ENCODE data around the gene ZBTB16.

DNA sequence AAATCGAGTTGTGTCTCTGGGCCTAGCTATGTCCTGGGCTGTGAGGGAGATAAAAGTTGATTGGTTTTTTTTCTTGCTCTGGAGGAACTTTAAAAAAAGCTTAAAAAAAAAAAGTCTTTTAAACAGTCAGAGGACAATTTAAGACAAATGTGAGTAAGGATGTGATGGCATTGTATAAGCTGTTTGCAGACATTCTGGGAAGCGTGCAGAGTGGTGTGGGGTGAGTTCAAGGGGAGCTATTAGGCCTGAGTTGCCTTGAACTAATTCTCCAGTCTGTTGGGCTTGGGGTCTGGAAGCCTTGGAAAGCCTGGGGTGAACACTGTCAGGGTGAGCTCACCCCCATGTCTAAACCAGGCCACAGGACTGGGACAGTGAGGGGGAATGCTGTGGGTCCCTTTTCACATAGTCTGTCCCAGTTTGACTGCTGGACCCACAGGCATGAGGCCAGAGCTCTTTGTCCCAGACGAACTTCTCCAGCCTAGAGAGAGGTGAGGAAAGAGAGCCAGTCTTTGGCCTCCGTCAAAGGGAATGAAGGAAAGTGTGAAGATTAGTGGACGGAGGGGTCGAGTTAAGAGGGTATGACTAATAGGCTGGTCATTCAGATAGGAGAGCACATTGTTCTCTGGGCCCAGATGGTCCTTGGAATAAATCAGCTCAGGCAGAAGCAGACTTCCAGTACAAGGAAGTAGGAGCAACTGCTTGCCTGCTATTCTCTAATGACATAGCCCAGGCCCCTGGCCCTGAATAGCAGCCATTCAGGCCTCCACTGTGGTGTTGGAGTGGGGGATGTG is 160.2 kb downstream of the ZBTB16 start:
- TF ChIP-seq, protein P1, sequence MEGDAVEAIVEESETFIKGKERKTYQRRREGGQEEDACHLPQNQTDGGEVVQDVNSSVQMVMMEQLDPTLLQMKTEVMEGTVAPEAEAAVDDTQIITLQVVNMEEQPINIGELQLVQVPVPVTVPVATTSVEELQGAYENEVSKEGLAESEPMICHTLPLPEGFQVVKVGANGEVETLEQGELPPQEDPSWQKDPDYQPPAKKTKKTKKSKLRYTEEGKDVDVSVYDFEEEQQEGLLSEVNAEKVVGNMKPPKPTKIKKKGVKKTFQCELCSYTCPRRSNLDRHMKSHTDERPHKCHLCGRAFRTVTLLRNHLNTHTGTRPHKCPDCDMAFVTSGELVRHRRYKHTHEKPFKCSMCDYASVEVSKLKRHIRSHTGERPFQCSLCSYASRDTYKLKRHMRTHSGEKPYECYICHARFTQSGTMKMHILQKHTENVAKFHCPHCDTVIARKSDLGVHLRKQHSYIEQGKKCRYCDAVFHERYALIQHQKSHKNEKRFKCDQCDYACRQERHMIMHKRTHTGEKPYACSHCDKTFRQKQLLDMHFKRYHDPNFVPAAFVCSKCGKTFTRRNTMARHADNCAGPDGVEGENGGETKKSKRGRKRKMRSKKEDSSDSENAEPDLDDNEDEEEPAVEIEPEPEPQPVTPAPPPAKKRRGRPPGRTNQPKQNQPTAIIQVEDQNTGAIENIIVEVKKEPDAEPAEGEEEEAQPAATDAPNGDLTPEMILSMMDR (conservative IDR thresholded peaks at IDR 0.05; ENCODE audit: low read depth, low read length): no peak
- no peak for TF ChIP-seq CEBPB (IDR thresholded peaks at IDR 0.05; ENCODE audit: low read depth, low read length)
- TF ChIP-seq POLR2A (IDR thresholded peaks at IDR 0.05; ENCODE audit: low read depth, low read length): no peak
- TF ChIP-seq RFX5 (IDR thresholded peaks at IDR 0.05; ENCODE audit: low read depth, low read length): no peak
- no peak for TF ChIP-seq BHLHE40 (IDR thresholded peaks at IDR 0.05; ENCODE audit: low read depth, low read length)
- TF ChIP-seq MAZ (IDR thresholded peaks at IDR 0.05; ENCODE audit: borderline replicate concordance, low read depth, low read length): no peak
- TF ChIP-seq, protein P2, sequence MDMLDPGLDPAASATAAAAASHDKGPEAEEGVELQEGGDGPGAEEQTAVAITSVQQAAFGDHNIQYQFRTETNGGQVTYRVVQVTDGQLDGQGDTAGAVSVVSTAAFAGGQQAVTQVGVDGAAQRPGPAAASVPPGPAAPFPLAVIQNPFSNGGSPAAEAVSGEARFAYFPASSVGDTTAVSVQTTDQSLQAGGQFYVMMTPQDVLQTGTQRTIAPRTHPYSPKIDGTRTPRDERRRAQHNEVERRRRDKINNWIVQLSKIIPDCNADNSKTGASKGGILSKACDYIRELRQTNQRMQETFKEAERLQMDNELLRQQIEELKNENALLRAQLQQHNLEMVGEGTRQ (IDR thresholded peaks at IDR 0.05; ENCODE audit: low read depth, low read length): no peak
- TF ChIP-seq, protein P3, sequence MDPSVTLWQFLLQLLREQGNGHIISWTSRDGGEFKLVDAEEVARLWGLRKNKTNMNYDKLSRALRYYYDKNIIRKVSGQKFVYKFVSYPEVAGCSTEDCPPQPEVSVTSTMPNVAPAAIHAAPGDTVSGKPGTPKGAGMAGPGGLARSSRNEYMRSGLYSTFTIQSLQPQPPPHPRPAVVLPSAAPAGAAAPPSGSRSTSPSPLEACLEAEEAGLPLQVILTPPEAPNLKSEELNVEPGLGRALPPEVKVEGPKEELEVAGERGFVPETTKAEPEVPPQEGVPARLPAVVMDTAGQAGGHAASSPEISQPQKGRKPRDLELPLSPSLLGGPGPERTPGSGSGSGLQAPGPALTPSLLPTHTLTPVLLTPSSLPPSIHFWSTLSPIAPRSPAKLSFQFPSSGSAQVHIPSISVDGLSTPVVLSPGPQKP (IDR thresholded peaks at IDR 0.05; ENCODE audit: borderline replicate concordance, low read depth, low read length): no peak
- no peak for TF ChIP-seq RAD21 (IDR thresholded peaks at IDR 0.05; ENCODE audit: low read length)

Measured in IMR-90 (cell line).